GM18519 (cell line): Measurements from ENCODE around the gene PI3.

Experiments
- ATAC-seq: cut with Tn5 transposase; IDR thresholded peaks from one replicate; pipeline ENCODE4 v1.9.1; 2021; ENCODE audit warnings: mild to moderate bottlenecking, moderate library complexity; ENCODE audit not compliant: unreplicated experiment, low FRiP score

The PI3 gene

DNA sequence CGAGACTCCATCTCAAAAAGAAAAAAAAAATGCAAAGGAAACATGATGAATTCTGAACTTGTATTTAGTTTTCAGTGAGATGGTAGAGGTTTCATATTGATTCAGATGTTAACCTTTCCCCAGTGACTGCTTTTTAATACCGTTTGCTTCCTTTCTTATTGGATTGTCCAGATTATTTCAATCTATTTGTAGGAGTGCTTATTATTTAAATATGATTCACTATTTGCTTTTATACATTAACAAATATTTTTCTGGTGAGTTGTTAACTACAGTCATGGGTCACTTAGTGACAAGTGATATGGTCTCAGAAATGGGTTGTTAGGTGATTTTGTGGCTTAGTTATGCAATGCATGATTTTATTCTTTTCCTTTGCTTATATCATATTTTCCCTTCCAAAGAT lies 8.4 kb downstream of the PI3 start:
- no peak for ATAC-seq

GRCh38 chr20:45187693-45188092 lies 13.0 kb downstream of the PI3 start:
- no peak for ATAC-seq

DNA sequence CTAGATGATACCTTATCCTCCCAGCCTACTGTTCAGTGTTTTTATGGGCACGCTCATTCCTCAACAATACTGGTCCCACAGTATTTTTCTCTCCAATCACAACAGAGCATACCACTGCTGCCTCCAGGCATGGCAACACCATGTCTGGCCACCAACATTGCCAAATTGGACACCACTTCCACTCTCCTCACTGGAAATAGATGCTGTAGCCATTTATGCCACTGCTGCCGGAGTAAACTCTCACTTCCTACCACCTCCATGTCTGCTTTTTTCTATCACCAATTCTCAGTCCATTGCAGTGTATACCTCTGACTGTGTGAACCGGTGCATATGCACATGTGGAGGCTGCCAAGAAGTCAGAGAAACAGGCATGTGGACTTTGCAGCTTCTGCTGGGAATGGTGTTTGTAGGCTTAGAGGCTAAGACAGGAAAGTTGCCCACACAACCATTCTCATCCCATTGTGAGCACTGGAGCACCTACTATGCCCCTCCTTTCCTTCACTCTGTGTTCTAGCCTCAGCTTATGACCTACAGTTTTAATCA lies 14.4 kb downstream of the PI3 start:
- no peak for ATAC-seq

DNA sequence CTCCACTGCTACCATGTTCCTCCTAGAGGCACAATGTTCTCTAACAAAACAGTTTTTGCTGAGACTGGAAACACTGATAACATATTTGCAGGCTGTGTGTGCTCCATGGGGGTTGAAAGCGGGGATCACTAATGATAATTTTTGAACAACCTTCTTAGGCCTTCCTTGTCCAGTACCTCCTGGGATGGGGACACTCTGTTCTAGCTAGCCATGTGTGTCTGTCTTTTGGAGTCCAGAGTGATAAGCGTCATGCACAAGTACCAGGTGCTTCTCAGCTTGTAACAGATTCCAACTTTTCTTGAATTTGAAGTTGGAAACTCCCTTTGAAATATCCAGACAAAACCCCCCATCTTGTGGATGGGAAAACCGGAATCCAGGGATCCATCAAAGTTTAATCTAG lies 15.2 kb downstream of the PI3 start:
- ATAC-seq = no peak

- ATAC-seq = no peak
These were observed 17.2 kb downstream of the PI3 start for GRCh38 chr20:45191926-45192325.

GRCh38 chr20:45193331-45193730 lies 18.6 kb downstream of the PI3 start:
- no peak for ATAC-seq

DNA sequence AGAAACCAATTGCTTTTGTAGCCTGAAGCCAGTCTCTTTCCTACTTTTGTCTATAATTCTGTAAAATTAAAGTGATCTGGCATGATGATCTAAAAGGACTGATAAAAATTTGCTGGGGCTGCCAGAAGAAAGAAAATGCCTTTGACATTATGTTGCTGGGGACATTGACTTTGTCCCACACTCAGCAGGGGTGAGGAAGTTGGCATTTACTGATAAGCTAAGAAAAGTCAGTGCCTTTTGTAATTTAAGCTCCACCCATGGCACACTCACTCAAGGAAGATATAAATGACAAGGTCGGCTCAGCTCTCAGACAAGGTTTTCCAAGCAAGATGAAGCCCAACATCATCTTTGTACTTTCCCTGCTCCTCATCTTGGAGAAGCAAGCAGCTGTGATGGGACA lies 32.0 kb downstream of the PI3 start, which contains the start of gene SEMG1:
Gene SEMG1, plus strand, starts transcription at position 309 of the 400 bp plus-strand sequence. Its CDS starts 21 bp downstream, at position 330.
- ATAC-seq = no peak

- ATAC-seq = no peak
These were observed 35.2 kb downstream of the PI3 start for GRCh38 chr20:45209924-45210323.

DNA sequence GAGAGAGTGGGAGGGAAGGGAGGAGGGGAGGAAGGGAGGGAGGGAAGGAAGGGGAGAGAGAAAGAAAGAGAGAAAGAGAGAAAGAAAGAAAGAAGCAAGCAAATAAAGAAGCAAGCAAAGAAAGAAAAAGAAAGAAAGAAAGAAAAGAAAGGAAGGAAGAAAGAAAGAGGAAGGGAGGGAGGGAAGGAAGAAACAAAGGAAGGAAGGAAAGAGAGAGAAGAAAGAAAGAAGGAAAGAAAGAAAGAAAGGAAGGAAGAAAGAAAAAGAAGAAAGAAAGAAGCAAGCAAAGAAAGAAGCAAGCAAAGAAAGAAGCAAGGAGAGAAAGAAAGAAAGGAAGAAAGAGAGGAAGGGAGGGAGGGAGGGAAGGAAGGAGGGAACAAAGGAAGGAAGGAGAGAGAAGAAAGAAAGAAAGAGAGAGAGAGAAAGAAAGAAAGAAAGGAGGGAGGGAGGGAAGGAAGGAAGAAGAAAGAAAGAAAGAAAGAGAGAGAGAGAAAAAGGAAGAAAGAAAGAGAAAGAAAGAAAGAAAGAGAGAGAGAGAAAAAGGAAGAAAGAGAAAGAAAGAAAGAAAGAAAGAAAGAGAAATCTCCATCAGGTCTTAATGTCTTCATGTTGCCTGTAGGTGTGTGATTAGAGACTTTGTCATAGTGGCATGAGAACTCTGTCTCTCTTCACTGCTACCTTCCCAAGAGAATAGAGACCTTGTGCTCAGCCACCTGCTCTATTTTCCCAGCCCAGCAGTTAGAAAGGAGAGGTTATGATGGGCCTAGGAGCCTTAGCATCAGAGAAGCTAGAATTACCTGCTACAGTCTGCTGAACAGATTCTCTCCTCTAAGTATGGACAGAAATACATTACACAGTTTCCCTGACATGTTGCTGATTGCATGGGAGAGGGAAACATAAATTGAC lies 37.1 kb downstream of the PI3 start:
- no peak for ATAC-seq

- no peak for ATAC-seq
These were observed 38.1 kb downstream of the PI3 start for GRCh38 chr20:45212836-45213235.

GRCh38 chr20:45218124-45218523 lies 43.4 kb downstream of the PI3 start:
- no peak for ATAC-seq

DNA sequence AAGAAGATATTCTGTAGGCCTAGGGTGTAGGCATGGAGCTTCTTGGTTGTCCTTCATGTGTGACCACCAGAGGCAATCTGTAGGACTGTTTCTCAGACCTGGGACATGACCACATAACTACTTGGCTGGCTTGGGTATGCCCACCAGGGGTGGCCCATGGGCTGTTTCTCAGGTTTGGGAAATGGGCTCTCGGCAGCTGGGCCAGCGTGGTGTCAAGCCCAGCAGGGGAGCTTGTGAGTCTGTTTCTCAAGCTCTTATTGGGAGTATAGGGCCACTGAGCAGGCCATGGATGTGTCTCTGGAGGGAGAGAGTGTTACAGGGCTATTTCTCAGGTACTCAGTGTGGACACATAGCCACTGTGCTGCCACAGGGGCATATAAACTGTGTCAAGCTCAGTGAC lies 43.9 kb downstream of the PI3 start:
- ATAC-seq = no peak

DNA sequence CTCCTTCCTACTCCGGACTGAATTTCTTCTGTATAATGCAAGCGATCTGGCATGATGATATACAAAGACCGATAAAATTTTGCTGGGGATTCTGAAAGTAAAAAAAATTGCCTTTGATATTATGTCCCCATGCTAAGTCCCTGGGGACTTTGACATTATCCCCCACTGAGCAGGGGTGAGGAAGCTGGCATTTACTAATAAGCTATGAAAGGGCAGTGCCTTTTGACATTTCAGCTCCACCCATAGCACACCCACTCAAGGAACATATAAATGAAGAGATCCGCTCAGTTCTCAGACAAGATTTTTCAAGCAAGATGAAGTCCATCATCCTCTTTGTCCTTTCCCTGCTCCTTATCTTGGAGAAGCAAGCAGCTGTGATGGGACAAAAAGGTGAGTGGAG lies 46.4 kb downstream of the PI3 start, which contains the start of gene SEMG2:
Gene SEMG2, plus strand, starts transcription at position 298 of the 400 bp plus-strand sequence. Its CDS starts 17 bp downstream, at position 315.
- ATAC-seq = no peak

DNA sequence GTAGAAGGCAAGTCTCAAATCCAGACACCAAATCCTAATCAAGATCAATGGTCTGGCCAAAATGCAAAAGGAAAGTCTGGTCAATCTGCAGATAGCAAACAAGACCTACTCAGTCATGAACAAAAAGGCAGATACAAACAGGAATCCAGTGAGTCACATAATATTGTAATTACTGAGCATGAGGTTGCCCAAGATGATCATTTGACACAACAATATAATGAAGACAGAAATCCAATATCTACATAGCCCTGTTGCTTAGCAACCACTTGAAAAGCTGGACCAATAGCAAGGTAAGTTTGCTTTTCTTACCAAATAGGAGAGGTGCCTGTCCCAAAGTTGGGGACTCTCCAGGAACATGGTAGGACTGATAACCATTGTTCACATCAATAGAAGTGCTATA lies 48.4 kb downstream of the PI3 start:
- no peak for ATAC-seq
